HepG2 (cell line): ENCODE measurements around the gene OVCA2. TPM values are rescaled to one million over a fixed set of nuclear protein-coding genes. Genes with fewer than 3 reads are reported as not detected.

Experiments
- FOXP1 ChIP-seq, 2 experiments: fragments of 450-650 bp in 1 of 2; IDR thresholded peaks; 2 replicates each; pipeline ENCODE4 v1.6.1; 2017 to 2018; ENCODE audit warnings: antibody characterized with exemption in 1 of 2
- GABPB1 ChIP-seq: IDR thresholded peaks from 2 replicates; pipeline ENCODE4 v1.6.1; 2016; ENCODE audit warnings: mild to moderate bottlenecking, missing genetic modification reagents, moderate library complexity, missing compliant biosample characterization
- HIVEP1 ChIP-seq: sonication (generic); formaldehyde crosslinking; IDR thresholded peaks from 2 replicates; pipeline ENCODE4 v1.4.0; 2020; ENCODE audit warnings: mild to moderate bottlenecking, missing genetic modification reagents
- KDM2A ChIP-seq: sonication (generic); formaldehyde crosslinking; IDR thresholded peaks from 2 replicates; pipeline ENCODE4 v1.4.0; 2020; ENCODE audit warnings: low read depth, missing genetic modification reagents, borderline replicate concordance
- MZF1 ChIP-seq: sonication (generic); formaldehyde crosslinking; IDR thresholded peaks from 2 replicates; pipeline ENCODE4 v1.8.1; 2023; ENCODE audit warnings: mild to moderate bottlenecking, missing genetic modification reagents, borderline replicate concordance
- REST ChIP-seq, 2 experiments: IDR thresholded peaks; 2 replicates each; pipeline ENCODE4 v1.6.1; 2011 to 2012; ENCODE audit warnings: low read length in 2 of 2, borderline replicate concordance in 1 of 2, low read depth in 1 of 2, mild to moderate bottlenecking in 1 of 2, moderate library complexity in 1 of 2
- SMAD9 ChIP-seq: sonication (generic); formaldehyde crosslinking; IDR thresholded peaks from 2 replicates; pipeline ENCODE4 v1.5.1; 2020; ENCODE audit warnings: mild to moderate bottlenecking, missing genetic modification reagents
- YEATS2 ChIP-seq: sonication (generic); formaldehyde crosslinking; IDR thresholded peaks from 2 replicates; pipeline ENCODE4 v1.4.0; 2020; ENCODE audit warnings: missing genetic modification reagents, borderline replicate concordance
- ZNF138 ChIP-seq: sonication (generic); formaldehyde crosslinking; IDR thresholded peaks from 2 replicates; pipeline ENCODE4 v1.5.0; 2020; ENCODE audit warnings: mild to moderate bottlenecking, low read depth, missing genetic modification reagents
- ZNF18 ChIP-seq: sonication (generic); formaldehyde crosslinking; IDR thresholded peaks from 2 replicates; pipeline ENCODE4 v1.8.0; 2022; ENCODE audit warnings: mild to moderate bottlenecking, missing genetic modification reagents; ENCODE audit not compliant: insufficient replicate concordance
- ZNF607 ChIP-seq: sonication (generic); formaldehyde crosslinking; IDR thresholded peaks from 2 replicates; pipeline ENCODE4 v1.5.1; 2020; ENCODE audit warnings: missing genetic modification reagents, mild to moderate bottlenecking, borderline replicate concordance
- ZNF687 ChIP-seq: sonication (generic); formaldehyde crosslinking; IDR thresholded peaks from 2 replicates; pipeline ENCODE4 v1.5.1; 2020; ENCODE audit warnings: mild to moderate bottlenecking, missing genetic modification reagents, moderate library complexity
- ZNF75D ChIP-seq: sonication (generic); formaldehyde crosslinking; IDR thresholded peaks from 2 replicates; pipeline ENCODE4 v1.8.1; 2023; ENCODE audit warnings: missing genetic modification reagents, mild to moderate bottlenecking, borderline replicate concordance
- ZNF780A ChIP-seq: sonication (generic); formaldehyde crosslinking; IDR thresholded peaks from 2 replicates; pipeline ENCODE4 v1.8.0; 2022; ENCODE audit warnings: mild to moderate bottlenecking, missing genetic modification reagents, moderate library complexity
- polyA plus RNA-seq, 8 experiments: library from polyadenylated mRNA; depleted of rRNA in 3 of 8; stranded (reverse) in 7 of 8; unstranded in 1 of 8; fragments of >200 nt; fragmentation: Illumina TruSeq in 4 of 8; extraction: Trizol in 4 of 8; gene quantifications; 2 replicates each; pipeline versions ENCODE4 v1.2.1 to v1.2.3, GENCODE V29; 2011 to 2016; ENCODE audit warnings: low read depth in 4 of 8, missing spikeins in 1 of 8, mixed read lengths in 1 of 8; ENCODE audit not compliant: insufficient read depth in 1 of 8
- total RNA-seq, 5 experiments: library from RNA; depleted of rRNA; stranded (reverse); fragments of >200 nt; fragmentation: Illumina TruSeq; extraction: Trizol; gene quantifications; 2 replicates each; pipeline ENCODE4 v1.2.3, GENCODE V29; 2016; ENCODE audit warnings: low read depth in 1 of 5
- TF ChIP-seq, protein P1 (sequence below): sonication (generic); formaldehyde crosslinking; IDR thresholded peaks from 2 replicates; pipeline ENCODE4 v1.8.1; 2022; ENCODE audit warnings: mild to moderate bottlenecking, missing genetic modification reagents
- TF ChIP-seq, protein P2 (sequence below): IDR thresholded peaks from 2 replicates; pipeline ENCODE4 v1.6.1; 2016; ENCODE audit warnings: mild to moderate bottlenecking, missing biosample characterization, missing genetic modification reagents

Gene OVCA2
- total and polyA plus RNA-seq, 2 of the 13 experiments (the other 11 are each of a cell fraction or from before 2014, with no cell fraction given), result 23.7 to 28.2 TPM

GRCh38 chr17:2053380-2054261 is 11.8 kb downstream of the OVCA2 start (continued):
- TF ChIP-seq REST (IDR thresholded peaks at IDR 0.05; ENCODE audit: borderline replicate concordance in 1 of 2, low read depth in 1 of 2, low read length in 2 of 2), result no peak
- peak; percentile 64 for TF ChIP-seq HIVEP1 (CRISPR knock-in tag)
- TF ChIP-seq KDM2A, result no peak; the same call in none of the 2 replicates
- no peak for TF ChIP-seq YEATS2 (CRISPR knock-in tag)
- TF ChIP-seq ZNF780A (CRISPR knock-in tag), result no peak
- no peak for TF ChIP-seq ZNF607 (CRISPR knock-in tag)
- peak; percentile 67 for TF ChIP-seq ZNF687 (CRISPR knock-in tag)
- no peak for TF ChIP-seq SMAD9 (CRISPR knock-in tag)
- TF ChIP-seq GABPB1, result peak; percentile 80
- TF ChIP-seq ZNF75D (CRISPR knock-in tag), result no peak
- TF ChIP-seq MZF1 (CRISPR knock-in tag), result no peak
- TF ChIP-seq, protein P1, sequence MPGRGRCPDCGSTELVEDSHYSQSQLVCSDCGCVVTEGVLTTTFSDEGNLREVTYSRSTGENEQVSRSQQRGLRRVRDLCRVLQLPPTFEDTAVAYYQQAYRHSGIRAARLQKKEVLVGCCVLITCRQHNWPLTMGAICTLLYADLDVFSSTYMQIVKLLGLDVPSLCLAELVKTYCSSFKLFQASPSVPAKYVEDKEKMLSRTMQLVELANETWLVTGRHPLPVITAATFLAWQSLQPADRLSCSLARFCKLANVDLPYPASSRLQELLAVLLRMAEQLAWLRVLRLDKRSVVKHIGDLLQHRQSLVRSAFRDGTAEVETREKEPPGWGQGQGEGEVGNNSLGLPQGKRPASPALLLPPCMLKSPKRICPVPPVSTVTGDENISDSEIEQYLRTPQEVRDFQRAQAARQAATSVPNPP, result no peak
- TF ChIP-seq, protein P2, sequence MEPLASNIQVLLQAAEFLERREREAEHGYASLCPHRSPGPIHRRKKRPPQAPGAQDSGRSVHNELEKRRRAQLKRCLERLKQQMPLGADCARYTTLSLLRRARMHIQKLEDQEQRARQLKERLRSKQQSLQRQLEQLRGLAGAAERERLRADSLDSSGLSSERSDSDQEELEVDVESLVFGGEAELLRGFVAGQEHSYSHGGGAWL (CRISPR knock-in tag), result no peak; the same call in 1 of the 2 replicates
- TF ChIP-seq ZNF138 (CRISPR knock-in tag), result no peak
- no peak for TF ChIP-seq ZNF18 (CRISPR knock-in tag)
- no peak for TF ChIP-seq FOXP1 (IDR thresholded peaks at IDR 0.05)
- no peak for TF ChIP-seq FOXP1 (CRISPR knock-in tag; IDR thresholded peaks at IDR 0.05)
